ENCODE measurements around the gene ACP6.

GRCh38 chr1:147626291-147626690, 44.0 kb downstream of the ACP6 start:
- TF ChIP-seq ZNF70 (CRISPR knock-in tag; IDR thresholded peaks at IDR 0.05) (no peak), BACH2 (CRISPR knock-in tag; IDR thresholded peaks at IDR 0.05; ENCODE audit: borderline replicate concordance) (no peak), ZFP30 (CRISPR knock-in tag; IDR thresholded peaks at IDR 0.05) (no peak), ZNF565 (CRISPR knock-in tag; conservative IDR thresholded peaks at IDR 0.05; ENCODE audit: low read depth) (no peak), ESRRG (CRISPR knock-in tag; IDR thresholded peaks at IDR 0.05) (no peak), ISL1 (CRISPR knock-in tag; IDR thresholded peaks at IDR 0.05) (no peak), SNAI2 (CRISPR knock-in tag; IDR thresholded peaks at IDR 0.05) (no peak), POU6F1 (CRISPR knock-in tag; IDR thresholded peaks at IDR 0.05; ENCODE audit: borderline replicate concordance, low read depth) (no peak), CREB5 (CRISPR knock-in tag; IDR thresholded peaks at IDR 0.05; ENCODE audit: low read depth) (no peak)
- TF ChIP-seq, protein P1, sequence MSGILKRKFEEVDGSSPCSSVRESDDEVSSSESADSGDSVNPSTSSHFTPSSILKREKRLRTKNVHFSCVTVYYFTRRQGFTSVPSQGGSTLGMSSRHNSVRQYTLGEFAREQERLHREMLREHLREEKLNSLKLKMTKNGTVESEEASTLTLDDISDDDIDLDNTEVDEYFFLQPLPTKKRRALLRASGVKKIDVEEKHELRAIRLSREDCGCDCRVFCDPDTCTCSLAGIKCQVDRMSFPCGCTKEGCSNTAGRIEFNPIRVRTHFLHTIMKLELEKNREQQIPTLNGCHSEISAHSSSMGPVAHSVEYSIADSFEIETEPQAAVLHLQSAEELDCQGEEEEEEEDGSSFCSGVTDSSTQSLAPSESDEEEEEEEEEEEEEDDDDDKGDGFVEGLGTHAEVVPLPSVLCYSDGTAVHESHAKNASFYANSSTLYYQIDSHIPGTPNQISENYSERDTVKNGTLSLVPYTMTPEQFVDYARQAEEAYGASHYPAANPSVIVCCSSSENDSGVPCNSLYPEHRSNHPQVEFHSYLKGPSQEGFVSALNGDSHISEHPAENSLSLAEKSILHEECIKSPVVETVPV (CRISPR knock-in tag; IDR thresholded peaks at IDR 0.05) = no peak
- TF ChIP-seq, protein P2, sequence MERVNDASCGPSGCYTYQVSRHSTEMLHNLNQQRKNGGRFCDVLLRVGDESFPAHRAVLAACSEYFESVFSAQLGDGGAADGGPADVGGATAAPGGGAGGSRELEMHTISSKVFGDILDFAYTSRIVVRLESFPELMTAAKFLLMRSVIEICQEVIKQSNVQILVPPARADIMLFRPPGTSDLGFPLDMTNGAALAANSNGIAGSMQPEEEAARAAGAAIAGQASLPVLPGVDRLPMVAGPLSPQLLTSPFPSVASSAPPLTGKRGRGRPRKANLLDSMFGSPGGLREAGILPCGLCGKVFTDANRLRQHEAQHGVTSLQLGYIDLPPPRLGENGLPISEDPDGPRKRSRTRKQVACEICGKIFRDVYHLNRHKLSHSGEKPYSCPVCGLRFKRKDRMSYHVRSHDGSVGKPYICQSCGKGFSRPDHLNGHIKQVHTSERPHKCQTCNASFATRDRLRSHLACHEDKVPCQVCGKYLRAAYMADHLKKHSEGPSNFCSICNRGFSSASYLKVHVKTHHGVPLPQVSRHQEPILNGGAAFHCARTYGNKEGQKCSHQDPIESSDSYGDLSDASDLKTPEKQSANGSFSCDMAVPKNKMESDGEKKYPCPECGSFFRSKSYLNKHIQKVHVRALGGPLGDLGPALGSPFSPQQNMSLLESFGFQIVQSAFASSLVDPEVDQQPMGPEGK (CRISPR knock-in tag; IDR thresholded peaks at IDR 0.05; ENCODE audit: borderline replicate concordance) = no peak

Measured in SK-N-SH treated with all-trans-retinoic acid at 6 μM for 48 hours (cell line).